Progenitor cell of endocrine pancreas (in vitro differentiated cells): Measurements from ENCODE around the gene GALNT1. TPM values are rescaled to one million over a fixed set of nuclear protein-coding genes. Genes with fewer than 3 reads are reported as not detected.

Experiments
- DNase-seq: peaks from one replicate; pipeline ENCODE4 v3.0.0; 2021; ENCODE audit warnings: low spot score; ENCODE audit not compliant: unreplicated experiment
- H3K27ac Mint-ChIP-seq: 2 replicates; pipeline ENCODE4 v1.8.0; 2021; ENCODE audit warnings: mild to moderate bottlenecking, moderate library complexity, mixed read lengths
- H3K27me3 Mint-ChIP-seq: 2 replicates; pipeline ENCODE4 v1.8.0; 2021; ENCODE audit warnings: mixed read lengths
- H3K36me3 Mint-ChIP-seq: 2 replicates; pipeline ENCODE4 v1.8.0; 2022; ENCODE audit warnings: mixed read lengths; ENCODE audit not compliant: insufficient read depth
- H3K4me1 Mint-ChIP-seq: 2 replicates; pipeline ENCODE4 v1.8.0; 2021; ENCODE audit warnings: low read depth, mixed read lengths
- H3K4me3 Mint-ChIP-seq: 2 replicates; pipeline ENCODE4 v1.8.0; 2021; ENCODE audit warnings: low read depth, mild to moderate bottlenecking, moderate library complexity, mixed read lengths
- H3K9me3 Mint-ChIP-seq: 2 replicates; pipeline ENCODE4 v1.8.0; 2021; ENCODE audit warnings: low read depth, mixed read lengths
- CTCF ChIP-seq: fragments of 200-600 bp; sonication (generic); IDR thresholded peaks from one replicate; pipeline ENCODE4 v1.5.0; 2021; ENCODE audit warnings: antibody characterized with exemption, mild to moderate bottlenecking; ENCODE audit not compliant: unreplicated experiment
- total RNA-seq: library from RNA; stranded (reverse); gene quantifications from 2 replicates; pipeline ENCODE4 v1.2.1, GENCODE V29; 2021

The GALNT1 gene
- total RNA-seq, 1 donor from 2014 or later = 92.8 TPM

- Mint-ChIP-seq H3K27ac (no peak overlapping the region), H3K36me3 (no peaks in the 10 kb centered on the region), H3K4me3 (no peak overlapping the region), H3K4me1 (no peaks in the 10 kb centered on the region), H3K9me3 (peaks cover 11% of the 10 kb centered on the region), H3K27me3 (no peaks in the 10 kb centered on the region)
- no peak for TF ChIP-seq CTCF
- no peak for DNase-seq
Observed at GRCh38 chr18:35740656-35741055, 159.1 kb downstream of the GALNT1 start.

- no peak for TF ChIP-seq CTCF
- H3K4me3 Mint-ChIP-seq = no peak overlapping the region
- peaks cover 2% of the 10 kb centered on the region for H3K4me1 Mint-ChIP-seq
- DNase-seq = no peak
- H3K36me3 Mint-ChIP-seq = no peaks in the 10 kb centered on the region
- H3K27ac Mint-ChIP-seq = no peak overlapping the region
- H3K9me3 Mint-ChIP-seq = no peaks in the 10 kb centered on the region
- H3K27me3 Mint-ChIP-seq = peaks cover 4% of the 10 kb centered on the region
Observed at GRCh38 chr18:35743916-35744315, 162.4 kb downstream of the GALNT1 start.

- TF ChIP-seq CTCF = no peak
- Mint-ChIP-seq H3K27me3 (peaks cover 5% of the 10 kb centered on the region), H3K36me3 (no peaks in the 10 kb centered on the region), H3K9me3 (no peaks in the 10 kb centered on the region), H3K4me1 (peaks cover 4% of the 10 kb centered on the region), H3K4me3 (no peak overlapping the region), H3K27ac (no peak overlapping the region)
- no peak for DNase-seq
Observed at GRCh38 chr18:35745814-35746213, 164.3 kb downstream of the GALNT1 start.

DNA sequence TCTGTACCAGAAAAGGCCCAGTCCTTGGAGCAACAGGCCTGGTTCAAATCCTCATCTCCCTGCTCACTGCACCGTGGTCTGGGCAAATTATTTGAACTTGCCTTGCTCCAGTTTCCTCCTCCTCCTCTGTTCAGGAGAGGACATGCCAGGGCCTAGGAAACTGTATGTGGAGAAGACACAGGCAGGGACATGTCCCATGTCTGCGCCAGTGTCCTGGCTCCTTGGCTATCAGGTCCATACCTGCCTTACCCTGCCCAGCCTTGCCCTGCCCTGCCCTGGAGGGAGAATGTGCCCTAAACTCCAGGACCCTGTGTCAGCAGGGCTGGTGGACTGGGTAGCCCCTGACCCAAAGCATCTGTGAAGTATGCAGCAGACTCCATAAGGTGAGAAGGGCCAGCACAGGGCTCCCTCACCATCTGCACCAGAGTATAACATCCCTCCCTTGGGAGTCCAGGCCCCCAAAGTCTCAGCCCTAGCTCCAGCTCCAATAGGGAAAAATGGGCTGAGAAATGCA is 165.3 kb downstream of the GALNT1 start:
- no peak for TF ChIP-seq CTCF
- Mint-ChIP-seq H3K9me3 (no peaks in the 10 kb centered on the region), H3K27me3 (peaks cover 5% of the 10 kb centered on the region), H3K36me3 (no peaks in the 10 kb centered on the region), H3K4me3 (no peak overlapping the region), H3K4me1 (peaks cover 4% of the 10 kb centered on the region), H3K27ac (no peak overlapping the region)
- no peak for DNase-seq

DNA sequence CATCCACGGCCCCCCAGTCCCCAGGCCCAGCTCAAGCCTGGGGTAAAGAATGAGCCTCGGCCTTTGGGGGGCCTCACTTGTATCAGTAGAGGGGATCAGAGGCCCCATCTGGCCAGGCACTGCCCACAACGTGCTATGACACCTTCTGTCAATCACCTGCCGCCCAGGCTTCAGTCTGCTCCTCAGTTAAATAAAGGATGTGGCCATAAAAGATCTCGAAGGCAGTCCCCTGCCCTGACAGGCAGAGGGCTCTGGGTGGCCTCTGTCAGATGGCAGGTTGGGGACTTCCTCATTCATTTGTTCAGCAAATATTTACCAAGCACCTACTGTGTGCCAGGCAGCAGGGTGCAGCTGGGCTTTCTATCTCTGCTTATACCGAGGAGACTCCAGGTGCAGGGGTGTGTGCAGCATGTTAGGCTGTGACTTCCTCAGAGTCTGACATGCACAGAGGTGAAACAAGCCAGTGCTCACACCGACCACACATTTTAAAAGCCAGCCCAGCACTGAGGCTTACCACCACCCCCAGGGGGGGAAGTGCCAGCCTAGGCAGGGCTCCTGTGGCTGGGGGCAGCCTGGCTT is 166.4 kb downstream of the GALNT1 start:
- H3K4me1 Mint-ChIP-seq = peaks cover 4% of the 10 kb centered on the region
- H3K27ac Mint-ChIP-seq = no peak overlapping the region
- no peak for TF ChIP-seq CTCF
- H3K9me3 Mint-ChIP-seq = no peaks in the 10 kb centered on the region
- H3K36me3 Mint-ChIP-seq = no peaks in the 10 kb centered on the region
- H3K27me3 Mint-ChIP-seq = peaks cover 5% of the 10 kb centered on the region
- DNase-seq = no peak
- no peak overlapping the region for H3K4me3 Mint-ChIP-seq
